Suprapubic skin (tissue), 4 donors: Measurements from ENCODE around the gene KLF18.
"Not testable (repeated sequence)": the region's sequence is repeated elsewhere in the genome, so short reads cannot be mapped to it uniquely, and the experiment has no call there.

Experiments
- POLR2A ChIP-seq, 2 donors: fragments of 450-650 bp; IDR thresholded peaks; one replicate each; pipeline ENCODE4 v1.6.1; 2017; ENCODE audit warnings: antibody characterized with exemption in 2 of 2, mild to moderate bottlenecking in 2 of 2, moderate library complexity in 2 of 2
- POLR2AphosphoS5 ChIP-seq, 3 donors: sonication (generic); formaldehyde crosslinking; IDR thresholded peaks; one replicate each; pipeline ENCODE4 v1.6.1; 2017; ENCODE audit warnings: antibody characterized with exemption in 3 of 3
- TF ChIP-seq, protein P1 (sequence below), 2 donors: fragments of 200-600 bp in 1 of 2; fragments of 450-650 bp in 1 of 2; sonication (generic) in 1 of 2; IDR thresholded peaks; one replicate each; pipeline ENCODE4 v1.5.1; 2016 to 2019; ENCODE audit warnings: antibody characterized with exemption in 2 of 2, mild to moderate bottlenecking in 1 of 2, moderate library complexity in 1 of 2

DNA sequence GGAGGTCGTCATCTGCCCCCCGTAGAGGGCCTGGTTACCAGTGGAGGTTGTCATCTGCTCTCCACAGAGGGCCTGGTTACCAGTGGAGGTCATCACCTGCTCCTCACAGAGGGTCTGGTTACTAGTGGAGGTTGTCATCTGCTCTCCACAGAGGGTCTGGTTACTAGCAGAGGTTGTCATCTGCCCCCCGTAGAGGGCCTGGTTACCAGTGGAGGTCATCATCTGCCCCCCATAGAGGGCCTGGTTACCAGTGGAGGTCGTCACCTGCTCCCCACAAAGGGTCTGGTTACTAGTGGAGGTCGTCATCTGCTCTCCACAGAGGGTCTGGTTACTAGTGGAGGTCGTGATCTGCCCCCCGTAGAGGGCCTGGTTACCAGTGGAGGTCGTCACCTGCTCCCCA is 1.9 kb downstream of the KLF18 start:
- TF ChIP-seq, protein P1, sequence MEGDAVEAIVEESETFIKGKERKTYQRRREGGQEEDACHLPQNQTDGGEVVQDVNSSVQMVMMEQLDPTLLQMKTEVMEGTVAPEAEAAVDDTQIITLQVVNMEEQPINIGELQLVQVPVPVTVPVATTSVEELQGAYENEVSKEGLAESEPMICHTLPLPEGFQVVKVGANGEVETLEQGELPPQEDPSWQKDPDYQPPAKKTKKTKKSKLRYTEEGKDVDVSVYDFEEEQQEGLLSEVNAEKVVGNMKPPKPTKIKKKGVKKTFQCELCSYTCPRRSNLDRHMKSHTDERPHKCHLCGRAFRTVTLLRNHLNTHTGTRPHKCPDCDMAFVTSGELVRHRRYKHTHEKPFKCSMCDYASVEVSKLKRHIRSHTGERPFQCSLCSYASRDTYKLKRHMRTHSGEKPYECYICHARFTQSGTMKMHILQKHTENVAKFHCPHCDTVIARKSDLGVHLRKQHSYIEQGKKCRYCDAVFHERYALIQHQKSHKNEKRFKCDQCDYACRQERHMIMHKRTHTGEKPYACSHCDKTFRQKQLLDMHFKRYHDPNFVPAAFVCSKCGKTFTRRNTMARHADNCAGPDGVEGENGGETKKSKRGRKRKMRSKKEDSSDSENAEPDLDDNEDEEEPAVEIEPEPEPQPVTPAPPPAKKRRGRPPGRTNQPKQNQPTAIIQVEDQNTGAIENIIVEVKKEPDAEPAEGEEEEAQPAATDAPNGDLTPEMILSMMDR (IDR thresholded peaks at IDR 0.05), result not testable (repeated sequence)
- TF ChIP-seq POLR2AphosphoS5, POLR2A (IDR thresholded peaks at IDR 0.05): not testable (repeated sequence)
